ENCODE results near the gene PSTPIP2. TPM values are rescaled to one million over a fixed set of nuclear protein-coding genes. Genes with fewer than 3 reads are reported as not detected.

PSTPIP2 gene
- total RNA-seq, 1 experiment from 2014 or later: 1.9 TPM

- ChIA-PET CTCF (interaction anchor here (1.2 kb wide), 1 partner anchor 11 kb away, joined by 3 read pairs; no protein-coding TSS in a partner anchor), POLR2A (no interaction called here)
- no peak for TF ChIP-seq NFE2L1 (CRISPR knock-in tag; IDR thresholded peaks at IDR 0.05)
- TF ChIP-seq CTCF (IDR thresholded peaks at IDR 0.05): peak; percentile 16; the same call in 1 of the 2 replicates
These were observed 25.9 kb downstream of the PSTPIP2 start for GRCh38 chr18:46046126-46046525.

GRCh38 chr18:46042571-46043123 lies 29.4 kb downstream of the PSTPIP2 start:
- no peak overlapping the region for H3K27ac Mint-ChIP-seq
- no peak for DNase-seq (ENCODE audit: low spot score)
- ATAC-seq: no peak
- POLR2A ChIA-PET: interaction anchor here (0.8 kb wide), 1 partner anchor 20 kb away, joined by 4 read pairs; no protein-coding TSS in a partner anchor
- H3K4me1 Mint-ChIP-seq: peaks cover 11% of the 10 kb centered on the region
- no peak overlapping the region for H3K4me3 Mint-ChIP-seq
- H3K36me3 Mint-ChIP-seq: no peaks in the 10 kb centered on the region
- no peaks in the 10 kb centered on the region for H3K27me3 Mint-ChIP-seq (ENCODE audit: low read depth)
- no peaks in the 10 kb centered on the region for H3K9me3 Mint-ChIP-seq
- TF ChIP-seq JAZF1 (CRISPR knock-in tag; IDR thresholded peaks at IDR 0.05) (no peak), NFE2L1 (CRISPR knock-in tag; IDR thresholded peaks at IDR 0.05) (no peak)
- TF ChIP-seq, protein P1, sequence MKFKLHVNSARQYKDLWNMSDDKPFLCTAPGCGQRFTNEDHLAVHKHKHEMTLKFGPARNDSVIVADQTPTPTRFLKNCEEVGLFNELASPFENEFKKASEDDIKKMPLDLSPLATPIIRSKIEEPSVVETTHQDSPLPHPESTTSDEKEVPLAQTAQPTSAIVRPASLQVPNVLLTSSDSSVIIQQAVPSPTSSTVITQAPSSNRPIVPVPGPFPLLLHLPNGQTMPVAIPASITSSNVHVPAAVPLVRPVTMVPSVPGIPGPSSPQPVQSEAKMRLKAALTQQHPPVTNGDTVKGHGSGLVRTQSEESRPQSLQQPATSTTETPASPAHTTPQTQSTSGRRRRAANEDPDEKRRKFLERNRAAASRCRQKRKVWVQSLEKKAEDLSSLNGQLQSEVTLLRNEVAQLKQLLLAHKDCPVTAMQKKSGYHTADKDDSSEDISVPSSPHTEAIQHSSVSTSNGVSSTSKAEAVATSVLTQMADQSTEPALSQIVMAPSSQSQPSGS (CRISPR knock-in tag; IDR thresholded peaks at IDR 0.05; ENCODE audit: borderline replicate concordance, low read depth): no peak
- CTCF ChIA-PET: interaction anchor here (3.1 kb wide), 1 partner anchor 31 kb away, joined by 12 read pairs; no protein-coding TSS in a partner anchor

More at GRCh38 chr18:46046126-46046525, 25.9 kb downstream of the PSTPIP2 start:
- Mint-ChIP-seq H3K4me3 (no peak overlapping the region), H3K27ac (no peak overlapping the region), H3K9me3 (no peaks in the 10 kb centered on the region), H3K27me3 (ENCODE audit: low read depth) (no peaks in the 10 kb centered on the region), H3K36me3 (no peaks in the 10 kb centered on the region), H3K4me1 (peaks cover 11% of the 10 kb centered on the region)
- ATAC-seq: peak; percentile 95
- peak; percentile 40 for DNase-seq (ENCODE audit: low spot score)

DNA sequence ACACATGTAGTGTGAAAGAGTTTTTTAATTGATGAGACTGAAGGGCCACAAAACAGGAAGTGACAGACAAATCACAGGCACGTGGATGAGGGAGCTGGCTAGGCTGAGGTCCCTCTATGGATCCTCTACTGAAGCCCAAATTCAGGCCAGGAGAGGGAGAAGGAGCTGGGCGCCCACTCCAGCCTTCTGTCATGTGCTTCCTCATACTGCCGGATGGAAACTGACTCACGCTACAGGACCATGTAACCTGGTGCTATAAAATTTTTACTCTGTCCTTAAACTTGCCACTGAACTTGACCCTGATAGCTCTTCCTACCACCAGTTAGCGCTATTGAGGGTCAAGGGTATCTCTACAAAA lies 31.3 kb downstream of the PSTPIP2 start:
- ChIA-PET POLR2A (no interaction called here), CTCF (interaction anchor here (3.1 kb wide), 1 partner anchor 33 kb away, joined by 12 read pairs; no protein-coding TSS in a partner anchor)
- Mint-ChIP-seq H3K27ac (no peak overlapping the region), H3K36me3 (no peaks in the 10 kb centered on the region), H3K4me3 (no peak overlapping the region), H3K9me3 (no peaks in the 10 kb centered on the region), H3K27me3 (ENCODE audit: low read depth) (no peaks in the 10 kb centered on the region), H3K4me1 (peaks cover 11% of the 10 kb centered on the region)
- ATAC-seq (no peak), DNase-seq (ENCODE audit: low spot score) (no peak)
- TF ChIP-seq, protein P2, sequence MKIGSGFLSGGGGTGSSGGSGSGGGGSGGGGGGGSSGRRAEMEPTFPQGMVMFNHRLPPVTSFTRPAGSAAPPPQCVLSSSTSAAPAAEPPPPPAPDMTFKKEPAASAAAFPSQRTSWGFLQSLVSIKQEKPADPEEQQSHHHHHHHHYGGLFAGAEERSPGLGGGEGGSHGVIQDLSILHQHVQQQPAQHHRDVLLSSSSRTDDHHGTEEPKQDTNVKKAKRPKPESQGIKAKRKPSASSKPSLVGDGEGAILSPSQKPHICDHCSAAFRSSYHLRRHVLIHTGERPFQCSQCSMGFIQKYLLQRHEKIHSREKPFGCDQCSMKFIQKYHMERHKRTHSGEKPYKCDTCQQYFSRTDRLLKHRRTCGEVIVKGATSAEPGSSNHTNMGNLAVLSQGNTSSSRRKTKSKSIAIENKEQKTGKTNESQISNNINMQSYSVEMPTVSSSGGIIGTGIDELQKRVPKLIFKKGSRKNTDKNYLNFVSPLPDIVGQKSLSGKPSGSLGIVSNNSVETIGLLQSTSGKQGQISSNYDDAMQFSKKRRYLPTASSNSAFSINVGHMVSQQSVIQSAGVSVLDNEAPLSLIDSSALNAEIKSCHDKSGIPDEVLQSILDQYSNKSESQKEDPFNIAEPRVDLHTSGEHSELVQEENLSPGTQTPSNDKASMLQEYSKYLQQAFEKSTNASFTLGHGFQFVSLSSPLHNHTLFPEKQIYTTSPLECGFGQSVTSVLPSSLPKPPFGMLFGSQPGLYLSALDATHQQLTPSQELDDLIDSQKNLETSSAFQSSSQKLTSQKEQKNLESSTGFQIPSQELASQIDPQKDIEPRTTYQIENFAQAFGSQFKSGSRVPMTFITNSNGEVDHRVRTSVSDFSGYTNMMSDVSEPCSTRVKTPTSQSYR (CRISPR knock-in tag; IDR thresholded peaks at IDR 0.05): no peak
- no peak for TF ChIP-seq TCF7 (CRISPR knock-in tag; IDR thresholded peaks at IDR 0.05; ENCODE audit: low read depth)
- TF ChIP-seq TEAD1 (CRISPR knock-in tag; IDR thresholded peaks at IDR 0.05): no peak
- TF ChIP-seq ATF3 (CRISPR knock-in tag; conservative IDR thresholded peaks at IDR 0.05): no peak
- TF ChIP-seq CREM (CRISPR knock-in tag; IDR thresholded peaks at IDR 0.05): no peak
- TF ChIP-seq HMGA2 (CRISPR knock-in tag; IDR thresholded peaks at IDR 0.05): no peak
- TF ChIP-seq, protein P3, sequence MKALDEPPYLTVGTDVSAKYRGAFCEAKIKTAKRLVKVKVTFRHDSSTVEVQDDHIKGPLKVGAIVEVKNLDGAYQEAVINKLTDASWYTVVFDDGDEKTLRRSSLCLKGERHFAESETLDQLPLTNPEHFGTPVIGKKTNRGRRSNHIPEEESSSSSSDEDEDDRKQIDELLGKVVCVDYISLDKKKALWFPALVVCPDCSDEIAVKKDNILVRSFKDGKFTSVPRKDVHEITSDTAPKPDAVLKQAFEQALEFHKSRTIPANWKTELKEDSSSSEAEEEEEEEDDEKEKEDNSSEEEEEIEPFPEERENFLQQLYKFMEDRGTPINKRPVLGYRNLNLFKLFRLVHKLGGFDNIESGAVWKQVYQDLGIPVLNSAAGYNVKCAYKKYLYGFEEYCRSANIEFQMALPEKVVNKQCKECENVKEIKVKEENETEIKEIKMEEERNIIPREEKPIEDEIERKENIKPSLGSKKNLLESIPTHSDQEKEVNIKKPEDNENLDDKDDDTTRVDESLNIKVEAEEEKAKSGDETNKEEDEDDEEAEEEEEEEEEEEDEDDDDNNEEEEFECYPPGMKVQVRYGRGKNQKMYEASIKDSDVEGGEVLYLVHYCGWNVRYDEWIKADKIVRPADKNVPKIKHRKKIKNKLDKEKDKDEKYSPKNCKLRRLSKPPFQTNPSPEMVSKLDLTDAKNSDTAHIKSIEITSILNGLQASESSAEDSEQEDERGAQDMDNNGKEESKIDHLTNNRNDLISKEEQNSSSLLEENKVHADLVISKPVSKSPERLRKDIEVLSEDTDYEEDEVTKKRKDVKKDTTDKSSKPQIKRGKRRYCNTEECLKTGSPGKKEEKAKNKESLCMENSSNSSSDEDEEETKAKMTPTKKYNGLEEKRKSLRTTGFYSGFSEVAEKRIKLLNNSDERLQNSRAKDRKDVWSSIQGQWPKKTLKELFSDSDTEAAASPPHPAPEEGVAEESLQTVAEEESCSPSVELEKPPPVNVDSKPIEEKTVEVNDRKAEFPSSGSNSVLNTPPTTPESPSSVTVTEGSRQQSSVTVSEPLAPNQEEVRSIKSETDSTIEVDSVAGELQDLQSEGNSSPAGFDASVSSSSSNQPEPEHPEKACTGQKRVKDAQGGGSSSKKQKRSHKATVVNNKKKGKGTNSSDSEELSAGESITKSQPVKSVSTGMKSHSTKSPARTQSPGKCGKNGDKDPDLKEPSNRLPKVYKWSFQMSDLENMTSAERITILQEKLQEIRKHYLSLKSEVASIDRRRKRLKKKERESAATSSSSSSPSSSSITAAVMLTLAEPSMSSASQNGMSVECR (CRISPR knock-in tag; IDR thresholded peaks at IDR 0.05; ENCODE audit: borderline replicate concordance): no peak
- TF ChIP-seq ZNF423 (CRISPR knock-in tag; IDR thresholded peaks at IDR 0.05): no peak
- no peak for TF ChIP-seq GABPB1 (CRISPR knock-in tag; IDR thresholded peaks at IDR 0.05)
- TF ChIP-seq, protein P4, sequence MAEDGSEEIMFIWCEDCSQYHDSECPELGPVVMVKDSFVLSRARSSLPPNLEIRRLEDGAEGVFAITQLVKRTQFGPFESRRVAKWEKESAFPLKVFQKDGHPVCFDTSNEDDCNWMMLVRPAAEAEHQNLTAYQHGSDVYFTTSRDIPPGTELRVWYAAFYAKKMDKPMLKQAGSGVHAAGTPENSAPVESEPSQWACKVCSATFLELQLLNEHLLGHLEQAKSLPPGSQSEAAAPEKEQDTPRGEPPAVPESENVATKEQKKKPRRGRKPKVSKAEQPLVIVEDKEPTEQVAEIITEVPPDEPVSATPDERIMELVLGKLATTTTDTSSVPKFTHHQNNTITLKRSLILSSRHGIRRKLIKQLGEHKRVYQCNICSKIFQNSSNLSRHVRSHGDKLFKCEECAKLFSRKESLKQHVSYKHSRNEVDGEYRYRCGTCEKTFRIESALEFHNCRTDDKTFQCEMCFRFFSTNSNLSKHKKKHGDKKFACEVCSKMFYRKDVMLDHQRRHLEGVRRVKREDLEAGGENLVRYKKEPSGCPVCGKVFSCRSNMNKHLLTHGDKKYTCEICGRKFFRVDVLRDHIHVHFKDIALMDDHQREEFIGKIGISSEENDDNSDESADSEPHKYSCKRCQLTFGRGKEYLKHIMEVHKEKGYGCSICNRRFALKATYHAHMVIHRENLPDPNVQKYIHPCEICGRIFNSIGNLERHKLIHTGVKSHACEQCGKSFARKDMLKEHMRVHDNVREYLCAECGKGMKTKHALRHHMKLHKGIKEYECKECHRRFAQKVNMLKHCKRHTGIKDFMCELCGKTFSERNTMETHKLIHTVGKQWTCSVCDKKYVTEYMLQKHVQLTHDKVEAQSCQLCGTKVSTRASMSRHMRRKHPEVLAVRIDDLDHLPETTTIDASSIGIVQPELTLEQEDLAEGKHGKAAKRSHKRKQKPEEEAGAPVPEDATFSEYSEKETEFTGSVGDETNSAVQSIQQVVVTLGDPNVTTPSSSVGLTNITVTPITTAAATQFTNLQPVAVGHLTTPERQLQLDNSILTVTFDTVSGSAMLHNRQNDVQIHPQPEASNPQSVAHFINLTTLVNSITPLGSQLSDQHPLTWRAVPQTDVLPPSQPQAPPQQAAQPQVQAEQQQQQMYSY (CRISPR knock-in tag; IDR thresholded peaks at IDR 0.05): no peak
- no peak for TF ChIP-seq ZNF121 (CRISPR knock-in tag; IDR thresholded peaks at IDR 0.05)
- TF ChIP-seq ZNF138 (CRISPR knock-in tag; conservative IDR thresholded peaks at IDR 0.05): no peak
- TF ChIP-seq ZNF396 (CRISPR knock-in tag; IDR thresholded peaks at IDR 0.05; ENCODE audit: borderline replicate concordance): no peak
